ENCODE measurements around the gene WDR36.

WDR36 gene

DNA sequence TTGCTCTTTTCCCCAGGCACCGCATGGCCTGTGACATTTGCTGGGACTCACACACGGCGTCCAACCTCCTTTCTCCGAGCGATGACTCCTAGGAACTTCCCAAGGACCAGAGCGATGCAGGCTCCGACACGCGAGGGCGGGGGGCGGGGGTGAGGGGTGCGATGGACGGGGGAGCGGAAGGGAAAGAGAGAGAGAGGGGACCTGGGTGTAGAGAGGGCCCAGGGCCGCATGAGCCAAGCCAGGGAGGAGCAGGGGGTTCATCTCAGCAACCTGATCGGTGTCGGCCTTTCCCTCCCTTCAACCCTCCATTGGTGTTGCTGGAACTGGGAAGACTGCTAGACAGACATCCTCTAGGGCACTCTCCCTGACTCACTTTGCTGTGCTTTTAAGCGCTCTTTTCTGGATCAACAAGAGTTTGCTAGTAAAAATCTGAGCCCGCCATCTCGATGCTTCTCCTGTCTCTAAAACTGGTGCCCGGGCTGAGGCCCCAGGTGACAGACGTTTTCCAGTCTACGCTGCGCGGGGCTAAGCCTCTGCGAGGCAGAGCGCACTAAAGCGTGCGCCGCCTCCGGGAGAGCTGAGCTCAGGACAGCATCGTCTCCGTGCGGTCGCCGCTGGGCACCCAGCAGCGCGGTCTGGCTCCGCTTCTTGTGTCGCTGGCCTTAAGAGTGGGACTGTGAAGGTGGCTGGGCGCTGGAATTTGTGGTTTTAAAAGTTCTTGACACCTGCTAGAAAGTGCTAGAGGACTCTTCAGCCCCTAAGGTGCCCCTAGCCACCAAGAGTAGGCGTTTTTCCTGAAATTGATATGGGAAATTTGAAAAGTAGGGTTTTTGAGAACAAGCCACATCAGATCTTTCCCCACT lies 21.6 kb upstream of the WDR36 start:
- Histone ChIP-seq H3K4me3 (ENCODE audit: low read length) (no peak overlapping the region), H4K20me1 (ENCODE audit: control insufficient read depth, insufficient read depth, low read depth, low read length) (no peaks in the 10 kb centered on the region), H3K27me3 (ENCODE audit: control insufficient read depth, low read length) (peaks cover 70% of the 10 kb centered on the region), H3K4me2 (ENCODE audit: low read length) (no peak overlapping the region), H3K9me2 (replicated peaks; ENCODE audit: control insufficient read depth, low read length) (no peaks in the 10 kb centered on the region), H3K79me2 (ENCODE audit: control insufficient read depth, low read length) (no peaks in the 10 kb centered on the region), H3K36me3 (ENCODE audit: control insufficient read depth, low read length) (no peaks in the 10 kb centered on the region), H3F3A (ENCODE audit: control insufficient read depth, insufficient read depth) (peaks cover 4% of the 10 kb centered on the region), H3K4me1 (ENCODE audit: control insufficient read depth, low read length) (peaks cover 24% of the 10 kb centered on the region), H3K9me3 (ENCODE audit: control insufficient read depth, insufficient read depth, low read length) (no peaks in the 10 kb centered on the region), H3K27ac (ENCODE audit: low read depth, low read length) (no peak overlapping the region)
- TF ChIP-seq, protein P1, sequence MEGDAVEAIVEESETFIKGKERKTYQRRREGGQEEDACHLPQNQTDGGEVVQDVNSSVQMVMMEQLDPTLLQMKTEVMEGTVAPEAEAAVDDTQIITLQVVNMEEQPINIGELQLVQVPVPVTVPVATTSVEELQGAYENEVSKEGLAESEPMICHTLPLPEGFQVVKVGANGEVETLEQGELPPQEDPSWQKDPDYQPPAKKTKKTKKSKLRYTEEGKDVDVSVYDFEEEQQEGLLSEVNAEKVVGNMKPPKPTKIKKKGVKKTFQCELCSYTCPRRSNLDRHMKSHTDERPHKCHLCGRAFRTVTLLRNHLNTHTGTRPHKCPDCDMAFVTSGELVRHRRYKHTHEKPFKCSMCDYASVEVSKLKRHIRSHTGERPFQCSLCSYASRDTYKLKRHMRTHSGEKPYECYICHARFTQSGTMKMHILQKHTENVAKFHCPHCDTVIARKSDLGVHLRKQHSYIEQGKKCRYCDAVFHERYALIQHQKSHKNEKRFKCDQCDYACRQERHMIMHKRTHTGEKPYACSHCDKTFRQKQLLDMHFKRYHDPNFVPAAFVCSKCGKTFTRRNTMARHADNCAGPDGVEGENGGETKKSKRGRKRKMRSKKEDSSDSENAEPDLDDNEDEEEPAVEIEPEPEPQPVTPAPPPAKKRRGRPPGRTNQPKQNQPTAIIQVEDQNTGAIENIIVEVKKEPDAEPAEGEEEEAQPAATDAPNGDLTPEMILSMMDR (IDR thresholded peaks at IDR 0.05; ENCODE audit: low read depth, low read length, poor library complexity, severe bottlenecking), result no peak
- TF ChIP-seq EZH2phosphoT487 (IDR thresholded peaks at IDR 0.05; ENCODE audit: borderline replicate concordance, low read length), result no peak

DNA sequence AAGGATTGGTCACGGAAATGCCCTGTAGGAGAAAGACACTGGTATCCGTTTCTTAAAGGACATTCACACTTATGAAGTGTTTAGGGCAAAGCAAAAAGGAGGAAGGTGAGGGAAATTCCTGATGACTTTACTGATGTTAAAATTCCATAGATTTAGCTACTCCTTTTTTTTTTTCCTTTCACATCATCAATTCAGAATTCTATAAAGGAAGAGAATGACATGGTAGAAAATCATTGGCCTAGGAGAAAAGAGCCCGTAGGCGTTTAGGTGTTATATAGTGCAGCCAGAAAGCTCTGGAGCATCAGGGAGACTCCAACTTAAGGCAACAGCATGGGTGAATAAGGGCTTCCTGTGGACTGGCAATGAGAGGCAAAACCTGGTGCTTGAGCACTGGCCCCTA lies 20.7 kb upstream of the WDR36 start, which contains the start of gene TSLP:
Gene TSLP, plus strand, starts transcription at position 301 of the 400 bp plus-strand sequence. CDS start 178 bp downstream, outside the sequence.
- H3K4me2 ChIP-seq (ENCODE audit: low read length), result peak within 1 kb of the TSS; percentile 90
- H3K36me3 ChIP-seq (ENCODE audit: control insufficient read depth, low read length), result no peaks in the 10 kb centered on the region
- H3K9me3 ChIP-seq (ENCODE audit: control insufficient read depth, insufficient read depth, low read length), result no peaks in the 10 kb centered on the region
- peaks cover 4% of the 10 kb centered on the region for H3F3A ChIP-seq (ENCODE audit: control insufficient read depth, insufficient read depth)
- H3K79me2 ChIP-seq (ENCODE audit: control insufficient read depth, low read length), result no peaks in the 10 kb centered on the region
- H3K27me3 ChIP-seq (ENCODE audit: control insufficient read depth, low read length), result peaks cover 64% of the 10 kb centered on the region
- TF ChIP-seq EZH2phosphoT487 (IDR thresholded peaks at IDR 0.05; ENCODE audit: borderline replicate concordance, low read length), result no peak
- TF ChIP-seq, protein P1 (IDR thresholded peaks at IDR 0.05; ENCODE audit: low read depth, low read length, poor library complexity, severe bottlenecking), result no peak
- H3K4me3 ChIP-seq (ENCODE audit: low read length), result peak within 1 kb of the TSS; percentile 78; the same call in 1 of the 2 replicates
- H3K4me1 ChIP-seq (ENCODE audit: control insufficient read depth, low read length), result peaks cover 32% of the 10 kb centered on the region
- H4K20me1 ChIP-seq (ENCODE audit: control insufficient read depth, insufficient read depth, low read depth, low read length), result no peaks in the 10 kb centered on the region
- no peaks in the 10 kb centered on the region for H3K9me2 ChIP-seq (replicated peaks; ENCODE audit: control insufficient read depth, low read length)
- no peak within 1 kb of the TSS for H3K27ac ChIP-seq (ENCODE audit: low read depth, low read length)

DNA sequence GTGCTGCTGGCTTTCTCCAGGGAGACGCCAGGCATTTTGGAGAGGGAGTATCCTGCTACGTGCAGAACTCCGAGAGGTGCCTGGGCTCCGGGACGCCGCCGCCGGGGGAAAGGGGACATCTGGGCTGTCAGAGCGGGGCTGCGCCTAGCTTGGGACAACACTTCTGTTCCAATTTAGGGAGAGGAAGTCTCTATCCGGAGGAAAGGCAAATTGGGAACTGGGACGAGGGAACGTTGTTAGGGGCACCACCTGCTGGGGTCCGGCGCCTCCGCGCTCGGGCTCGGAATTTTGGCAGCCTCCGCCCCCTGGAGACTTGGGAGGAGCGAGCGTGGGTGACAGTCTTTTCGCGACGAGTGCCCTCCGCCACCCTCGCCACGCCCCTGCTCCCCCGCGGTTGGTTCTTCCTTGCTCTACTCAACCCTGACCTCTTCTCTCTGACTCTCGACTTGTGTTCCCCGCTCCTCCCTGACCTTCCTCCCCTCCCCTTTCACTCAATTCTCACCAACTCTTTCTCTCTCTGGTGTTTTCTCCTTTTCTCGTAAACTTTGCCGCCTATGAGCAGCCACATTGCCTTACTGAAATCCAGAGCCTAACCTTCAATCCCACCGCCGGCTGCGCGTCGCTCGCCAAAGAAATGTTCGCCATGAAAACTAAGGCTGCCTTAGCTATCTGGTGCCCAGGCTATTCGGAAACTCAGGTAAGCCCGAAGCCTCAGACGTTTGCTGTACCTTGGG lies 19.0 kb upstream of the WDR36 start:
- no peaks in the 10 kb centered on the region for H3K9me3 ChIP-seq (ENCODE audit: control insufficient read depth, insufficient read depth, low read length)
- H3K4me3 ChIP-seq (ENCODE audit: low read length), result peak overlapping the region; percentile 78
- H3F3A ChIP-seq (ENCODE audit: control insufficient read depth, insufficient read depth), result peaks cover 4% of the 10 kb centered on the region
- no peaks in the 10 kb centered on the region; the same call in 1 of the 2 replicates for H3K9me2 ChIP-seq (replicated peaks; ENCODE audit: control insufficient read depth, low read length)
- H3K4me2 ChIP-seq (ENCODE audit: low read length), result peak overlapping the region; percentile 90
- no peaks in the 10 kb centered on the region for H3K36me3 ChIP-seq (ENCODE audit: control insufficient read depth, low read length)
- no peaks in the 10 kb centered on the region for H3K79me2 ChIP-seq (ENCODE audit: control insufficient read depth, low read length)
- H4K20me1 ChIP-seq (ENCODE audit: control insufficient read depth, insufficient read depth, low read depth, low read length), result no peaks in the 10 kb centered on the region
- H3K4me1 ChIP-seq (ENCODE audit: control insufficient read depth, low read length), result peaks cover 32% of the 10 kb centered on the region
- no peak for TF ChIP-seq EZH2phosphoT487 (IDR thresholded peaks at IDR 0.05; ENCODE audit: borderline replicate concordance, low read length)
- TF ChIP-seq, protein P1 (IDR thresholded peaks at IDR 0.05; ENCODE audit: low read depth, low read length, poor library complexity, severe bottlenecking), result peak; percentile 19
- H3K27ac ChIP-seq (ENCODE audit: low read depth, low read length), result no peak overlapping the region
- peaks cover 50% of the 10 kb centered on the region for H3K27me3 ChIP-seq (ENCODE audit: control insufficient read depth, low read length)
